VCaP (cell line): ENCODE results near the gene NPEPPS.

Experiments
- H3K27ac ChIP-seq: fragments of 450-650 bp; 2 replicates; pipeline ENCODE4 v1.5.1; 2017
- CTCF ChIP-seq: fragments of 450-650 bp; conservative IDR thresholded peaks from 2 replicates; pipeline ENCODE4 v1.5.1; 2017; ENCODE audit warnings: mild to moderate bottlenecking, moderate library complexity

NPEPPS gene

GRCh38 chr17:47649153-47649971 is 118.5 kb downstream of the NPEPPS start, which contains the start of gene KPNB1:
TSS of gene KPNB1 (plus strand) at chr17:47649919. CDS start at chr17:47650245, 326 bp downstream.
- no peak for TF ChIP-seq CTCF

GRCh38 chr17:47649972-47650524 is 119.1 kb downstream of the NPEPPS start:
- peak overlapping the region; percentile 94 for H3K27ac ChIP-seq
- TF ChIP-seq CTCF: no peak

More at GRCh38 chr17:47649153-47649971, 118.5 kb downstream of the NPEPPS start, which contains the start of gene KPNB1:
- peak within 1 kb of the TSS; percentile 94 for H3K27ac ChIP-seq

GRCh38 chr17:47650525-47651522 is 119.9 kb downstream of the NPEPPS start:
- H3K27ac ChIP-seq: peak overlapping the region; percentile 94
- no peak for TF ChIP-seq CTCF

DNA sequence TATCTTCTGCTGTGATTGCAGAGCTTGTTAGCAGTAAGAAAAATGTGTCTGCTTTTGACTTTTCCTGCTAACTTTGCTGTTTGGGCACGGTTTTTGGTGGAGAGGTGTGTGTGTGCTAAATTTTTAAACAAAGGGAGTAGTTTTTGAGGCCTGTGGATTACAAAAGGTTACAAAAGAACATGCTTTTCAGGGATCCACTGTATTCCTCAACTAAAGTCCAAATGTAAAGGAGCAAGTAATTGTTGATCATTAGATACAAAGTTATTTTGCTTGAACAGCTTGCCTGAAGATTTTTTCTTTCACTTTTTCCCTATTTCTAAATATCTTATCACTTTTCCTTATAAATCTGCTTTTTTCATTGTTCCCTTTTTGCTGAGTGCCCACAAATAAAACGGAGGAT is 120.8 kb downstream of the NPEPPS start:
- H3K27ac ChIP-seq: peak overlapping the region; percentile 94
- TF ChIP-seq CTCF: no peak

DNA sequence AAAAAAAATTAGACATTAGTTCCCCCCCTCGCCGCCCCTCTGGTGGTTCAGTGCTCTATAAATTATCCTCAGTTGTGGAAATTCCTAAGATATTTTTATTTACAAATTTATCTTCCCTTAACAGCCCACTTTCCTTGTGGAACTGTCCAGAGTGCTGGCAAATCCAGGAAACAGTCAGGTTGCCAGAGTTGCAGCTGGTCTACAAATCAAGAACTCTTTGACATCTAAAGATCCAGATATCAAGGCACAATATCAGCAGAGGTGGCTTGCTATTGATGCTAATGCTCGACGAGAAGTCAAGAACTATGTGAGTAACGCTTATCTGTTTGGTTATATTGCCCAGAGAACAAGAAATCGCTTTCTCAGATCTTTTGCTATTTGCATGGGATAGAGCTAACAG is 121.7 kb downstream of the NPEPPS start:
- H3K27ac ChIP-seq: peak overlapping the region; percentile 94; the same call in 1 of the 2 replicates
- no peak for TF ChIP-seq CTCF

DNA sequence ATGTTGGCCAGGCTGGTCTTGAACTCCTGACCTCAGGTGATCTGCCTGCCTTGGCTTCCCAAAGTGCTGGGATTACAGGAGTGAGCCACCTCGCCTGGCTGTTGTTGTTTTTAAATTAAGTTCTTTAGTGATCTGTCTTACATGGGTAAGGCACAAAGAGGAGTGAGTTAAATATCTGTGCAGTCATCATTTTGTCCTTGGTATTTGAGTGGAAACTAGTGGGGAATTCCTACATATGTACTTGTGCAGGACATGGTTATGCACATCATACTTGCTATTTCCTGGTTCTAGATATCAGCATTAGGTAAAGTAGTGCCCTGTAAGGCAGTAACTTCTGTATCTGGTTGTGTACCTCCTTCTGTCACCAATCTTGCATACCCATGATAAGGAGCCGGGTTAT is 122.5 kb downstream of the NPEPPS start:
- peak overlapping the region; percentile 94; the same call in 1 of the 2 replicates for H3K27ac ChIP-seq
- TF ChIP-seq CTCF: no peak
